Vagina (tissue), 2 donors: ENCODE measurements around the gene MALT1. TPM values are rescaled to one million over a fixed set of nuclear protein-coding genes. Genes with fewer than 3 reads are reported as not detected.

Experiments
- DNase-seq, 2 donors: peaks; one replicate each; pipeline ENCODE4 v3.0.0-alpha.2; 2017; ENCODE audit errors: extremely low spot score in 2 of 2
- H3K27ac ChIP-seq: fragments of 200-600 bp; sonication (generic); one replicate; pipeline ENCODE4 v1.5.1; 2019
- H3K27me3 ChIP-seq: fragments of 200-600 bp; sonication (generic); one replicate; pipeline ENCODE4 v1.5.1; 2019
- H3K36me3 ChIP-seq, 2 donors: fragments of 200-600 bp; sonication (generic); one replicate each; pipeline ENCODE4 v1.5.1; 2017 to 2019
- H3K4me1 ChIP-seq: fragments of 200-600 bp; sonication (generic); one replicate; pipeline ENCODE4 v1.5.1; 2019
- H3K4me3 ChIP-seq, 2 donors: fragments of 200-600 bp; sonication (generic); 1 replicate in 1 of 2; 2 replicates in 1 of 2; pipeline ENCODE4 v1.5.1; 2016 to 2019
- H3K9me3 ChIP-seq: fragments of 200-600 bp; sonication (generic); one replicate; pipeline ENCODE4 v1.5.1; 2019
- CTCF ChIP-seq, 3 experiments: fragments of 450-650 bp in 2 of 3; fragments of 200-600 bp in 1 of 3; sonication (generic) in 1 of 3; IDR thresholded peaks; one replicate each; pipeline ENCODE4 v1.5.1; 2017 to 2019; ENCODE audit warnings: antibody characterized with exemption in 3 of 3, mild to moderate bottlenecking in 2 of 3, moderate library complexity in 2 of 3
- POLR2A ChIP-seq, 2 donors: fragments of 450-650 bp; IDR thresholded peaks; one replicate each; pipeline ENCODE4 v1.6.1; 2017; ENCODE audit warnings: antibody characterized with exemption in 2 of 2, mild to moderate bottlenecking in 2 of 2, moderate library complexity in 2 of 2
- POLR2AphosphoS5 ChIP-seq, 2 donors: sonication (generic); formaldehyde crosslinking; IDR thresholded peaks; one replicate each; pipeline ENCODE4 v1.9.0; 2017; ENCODE audit warnings: antibody characterized with exemption in 2 of 2, mild to moderate bottlenecking in 2 of 2, low read depth in 1 of 2; ENCODE audit not compliant: insufficient read depth in 1 of 2
- intact Hi-C: fragments of 100-400 bp; cut with DNase I; formaldehyde crosslinking; loops from one replicate; pipeline ENCODE4 v1.15.1; 2023
- total RNA-seq: library from RNA; depleted of rRNA; stranded (reverse); fragments of >200 nt; gene quantifications from one replicate; pipeline ENCODE4 v1.2.3, GENCODE V29; 2016

Gene MALT1
- total RNA-seq, 1 donor from 2014 or later = 35.8 TPM

DNA sequence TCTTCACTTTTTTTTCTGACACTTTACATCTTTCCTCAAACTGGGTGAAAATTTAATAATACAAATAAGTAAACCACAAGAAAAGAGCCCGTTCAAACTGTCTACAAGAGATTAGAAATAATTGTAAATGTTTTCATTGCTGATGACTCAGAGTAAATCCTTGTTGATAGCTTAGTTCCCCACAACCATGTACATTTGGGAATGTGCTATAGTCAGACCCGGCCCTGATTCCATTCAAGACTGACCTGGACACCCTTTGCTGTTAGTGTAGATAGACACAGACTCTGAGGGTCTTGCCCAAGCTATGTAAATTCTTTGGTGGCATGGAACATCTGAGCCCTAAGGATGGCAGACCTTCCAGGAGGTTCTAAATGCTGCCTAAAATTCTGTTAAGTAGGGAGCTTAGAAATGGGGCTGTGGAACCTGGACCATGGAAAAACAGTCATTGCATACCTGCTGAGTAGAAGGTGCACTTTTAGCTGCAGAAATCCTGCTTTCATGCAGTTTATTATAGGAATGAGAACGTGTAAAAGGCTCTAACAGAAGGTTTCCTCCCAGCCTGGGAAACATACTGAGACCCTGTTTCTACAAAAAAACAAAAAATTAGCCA is 3.7 kb downstream of the MALT1 start:
- TF ChIP-seq POLR2AphosphoS5 (IDR thresholded peaks at IDR 0.05; ENCODE audit: insufficient read depth in 1 of 2, low read depth in 1 of 2) (no peak), POLR2A (IDR thresholded peaks at IDR 0.05) (no peak), CTCF (IDR thresholded peaks at IDR 0.05) (no peak)
- Histone ChIP-seq H3K36me3 (no peaks in the 10 kb centered on the region), H3K4me3 (no peak overlapping the region), H3K4me1 (peaks cover 33% of the 10 kb centered on the region), H3K9me3 (no peaks in the 10 kb centered on the region), H3K27ac (no peak overlapping the region), H3K27me3 (no peaks in the 10 kb centered on the region)
- no peak for DNase-seq
- intact Hi-C loops = no loop called here

DNA sequence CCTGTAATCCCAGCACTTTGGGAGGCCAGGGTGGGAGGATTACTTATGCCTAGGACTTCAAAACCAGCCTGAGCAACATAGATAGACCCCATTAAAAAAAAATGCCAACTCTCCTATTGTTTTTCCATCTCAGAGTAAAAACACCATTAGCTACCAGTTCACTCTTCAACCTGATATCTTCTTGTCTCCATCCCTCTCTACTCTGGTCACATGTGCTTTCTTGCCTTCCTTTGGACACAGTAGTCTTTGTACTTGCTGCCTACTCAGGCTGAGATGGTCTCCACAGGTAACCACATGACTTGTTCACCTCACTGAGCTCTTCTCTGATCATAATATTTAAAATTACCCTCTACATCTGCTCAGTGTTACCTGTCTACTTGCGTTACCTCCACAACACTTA is 5.0 kb downstream of the MALT1 start:
- no peak overlapping the region for H3K27ac ChIP-seq
- H3K9me3 ChIP-seq = no peaks in the 10 kb centered on the region
- H3K27me3 ChIP-seq = no peaks in the 10 kb centered on the region
- H3K36me3 ChIP-seq = no peaks in the 10 kb centered on the region
- H3K4me1 ChIP-seq = peaks cover 24% of the 10 kb centered on the region
- intact Hi-C loops = no loop called here
- H3K4me3 ChIP-seq = no peak overlapping the region
- TF ChIP-seq POLR2A (IDR thresholded peaks at IDR 0.05) (no peak), CTCF (IDR thresholded peaks at IDR 0.05) (no peak), POLR2AphosphoS5 (IDR thresholded peaks at IDR 0.05; ENCODE audit: insufficient read depth in 1 of 2, low read depth in 1 of 2) (no peak)
- DNase-seq = no peak

- Histone ChIP-seq H3K4me1 (peaks cover 9% of the 10 kb centered on the region), H3K9me3 (no peaks in the 10 kb centered on the region), H3K27ac (no peak overlapping the region), H3K27me3 (no peaks in the 10 kb centered on the region), H3K4me3 (no peak overlapping the region), H3K36me3 (peaks cover 0 to 20% of the 10 kb centered on the region in 2 donors)
- intact Hi-C loops = no loop called here
- no peak for DNase-seq
- TF ChIP-seq POLR2A (IDR thresholded peaks at IDR 0.05) = no peak
- no peak for TF ChIP-seq CTCF (IDR thresholded peaks at IDR 0.05)
- TF ChIP-seq POLR2AphosphoS5 (IDR thresholded peaks at IDR 0.05; ENCODE audit: insufficient read depth in 1 of 2, low read depth in 1 of 2) = no peak
Observed at GRCh38 chr18:58682429-58683069, 11.3 kb downstream of the MALT1 start.

DNA sequence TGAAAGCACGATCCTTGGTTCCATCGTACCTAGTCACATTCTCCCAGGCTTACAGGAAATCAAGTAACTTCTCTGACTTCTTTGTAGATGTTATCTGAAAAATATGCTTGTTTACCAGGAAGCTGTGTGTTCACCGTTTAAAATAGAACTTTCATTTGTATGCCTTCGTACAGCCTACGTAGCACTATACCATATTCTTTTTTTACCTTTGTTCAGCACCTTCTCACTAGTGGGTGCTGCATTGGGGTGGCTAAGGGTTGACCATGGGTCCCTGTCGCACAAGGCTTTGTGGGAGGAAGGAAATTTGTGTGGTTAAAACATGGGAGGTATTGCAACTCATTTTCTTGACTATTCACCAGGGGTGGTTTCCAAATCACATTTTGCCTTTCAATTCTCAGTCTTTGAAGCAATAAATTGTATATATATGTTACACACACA is 16.6 kb downstream of the MALT1 start:
- intact Hi-C loops = no loop called here
- peaks cover 0 to 23% of the 10 kb centered on the region in 2 donors for H3K36me3 ChIP-seq

More for the DNA sequence above, 16.6 kb downstream of the MALT1 start:
- TF ChIP-seq POLR2A (IDR thresholded peaks at IDR 0.05) (no peak), CTCF (IDR thresholded peaks at IDR 0.05) (no peak), POLR2AphosphoS5 (IDR thresholded peaks at IDR 0.05; ENCODE audit: insufficient read depth in 1 of 2, low read depth in 1 of 2) (no peak)
- no peaks in the 10 kb centered on the region for H3K9me3 ChIP-seq
- no peak overlapping the region for H3K27ac ChIP-seq
- H3K27me3 ChIP-seq = no peaks in the 10 kb centered on the region
- peaks cover 5% of the 10 kb centered on the region for H3K4me1 ChIP-seq
- H3K4me3 ChIP-seq = no peak overlapping the region
- no peak for DNase-seq
